Measurements from ENCODE around the gene VCL. TPM values are rescaled to one million over a fixed set of nuclear protein-coding genes. Genes with fewer than 3 reads are reported as not detected.

Gene VCL
- total and polyA plus RNA-seq, 2 of the 8 experiments (the other 6 are each of a cell fraction or from before 2014, with no cell fraction given), result 119 to 377 TPM

GRCh38 chr10:73975388-73975787 is 22.5 kb upstream of the VCL start:
- H4K20me1 ChIP-seq (replicated peaks in 1 of 2; ENCODE audit: control insufficient read depth in 1 of 2, insufficient read depth in 2 of 2, low read length in 2 of 2), result no peaks in the 10 kb centered on the region
- no peak for DNase-seq (ENCODE audit: low read depth in 1 of 2, low spot score in 2 of 2)
- H3K4ac ChIP-seq (replicated peaks; ENCODE audit: insufficient read length, low read depth, low read length), result no peak overlapping the region
- FAIRE-seq, result no peak
- CTCF ChIA-PET (ENCODE audit: partially characterized antibody), result interaction anchor here (1.6 kb wide), 1 partner anchor 25 kb away, joined by 3 read pairs; no protein-coding TSS in a partner anchor
- H3K27me3 ChIP-seq (replicated peaks in 1 of 4; ENCODE audit: control insufficient read depth in 3 of 4, extremely low read depth in 1 of 4, insufficient read depth in 3 of 4, low read length in 3 of 4), result no peaks in the 10 kb centered on the region
- H3K14ac ChIP-seq (ENCODE audit: insufficient read length), result no peak overlapping the region
- 82% methylated on average over 4 of the region's 4 CpGs; no CpG with 5 or more reads in 1 of the 2 experiments for WGBS, 2 experiments (ENCODE audit: extremely low coverage in 1 of 2, insufficient coverage in 1 of 2, insufficient read length in 1 of 2, insufficient replicate concordance in 2 of 2, low coverage in 1 of 2, low lambda C conversion rate in 2 of 2, missing lambda C conversion rate in 1 of 2)
- H2BK12ac ChIP-seq (ENCODE audit: low read depth, low read length), result no peak overlapping the region
- no peak overlapping the region for H4K5ac ChIP-seq (ENCODE audit: insufficient read length, low read depth, low read length)
- H3K36me3 ChIP-seq (ENCODE audit: control insufficient read depth in 2 of 4, insufficient read depth in 4 of 4, low read length in 3 of 4), result no peaks in the 10 kb centered on the region
- H2BK5ac ChIP-seq (ENCODE audit: low read depth, low read length), result no peak overlapping the region
- no peak overlapping the region for H3K23ac ChIP-seq (ENCODE audit: insufficient read length)
- POLR2A ChIA-PET (ENCODE audit: partially characterized antibody), result interaction anchor here (2.0 kb wide), 2 partner anchors 9 to 24 kb away, joined by 7 to 8 read pairs; no protein-coding TSS in a partner anchor
- no peak overlapping the region for H4K91ac ChIP-seq (replicated peaks; ENCODE audit: insufficient read length, low read length)
- H4K8ac ChIP-seq (ENCODE audit: extremely low read depth, insufficient read depth, low read length), result no peak overlapping the region
- H3K4me1 ChIP-seq (replicated peaks in 1 of 4; ENCODE audit: control insufficient read depth in 3 of 4, insufficient read depth in 4 of 4, low read length in 3 of 4), result peaks cover 0 to 5% (median 3%) of the 10 kb centered on the region in 4 experiments; a peak in 3 of 7 replicates
- 0 out of 2 replicates have a peak overlapping the region, but pooled peaks have one; percentile 81 for H2BK15ac ChIP-seq (ENCODE audit: low read length)
- no peaks in the 10 kb centered on the region for H3K23me2 ChIP-seq (ENCODE audit: low read depth, low read length)
- H2BK120ac ChIP-seq (replicated peaks; ENCODE audit: low read depth, low read length), result no peak overlapping the region
- no peaks in the 10 kb centered on the region for H3K79me2 ChIP-seq (ENCODE audit: control insufficient read depth in 1 of 2, insufficient read depth in 2 of 2, low read length in 2 of 2)
- H2BK20ac ChIP-seq (ENCODE audit: low read length), result no peak overlapping the region
- no peak overlapping the region for H3K4me3 ChIP-seq (ENCODE audit: extremely low read depth in 1 of 4, insufficient read depth in 2 of 4, low read depth in 3 of 4, low read length in 4 of 4)
- H3K56ac ChIP-seq (replicated peaks; ENCODE audit: insufficient read length, low read depth, low read length), result no peak overlapping the region
- no peak overlapping the region for H3K4me2 ChIP-seq (ENCODE audit: insufficient read depth in 1 of 2, low read depth in 2 of 2, low read length in 2 of 2)
- H3K9me3 ChIP-seq (ENCODE audit: insufficient read depth in 2 of 2, low read depth in 1 of 2, low read length in 1 of 2), result 0 out of 4 replicates have a peak, but pooled peaks cover 0 to 2% of the 10 kb centered on the region in 2 experiments
- H2AFZ ChIP-seq (ENCODE audit: low read length), result no peak overlapping the region
- H2AK5ac ChIP-seq (ENCODE audit: low read depth, low read length), result no peak overlapping the region
- H3K79me1 ChIP-seq (ENCODE audit: low read depth, low read length), result no peaks in the 10 kb centered on the region
- H3K18ac ChIP-seq (ENCODE audit: extremely low read depth, low read length), result no peak overlapping the region
- no peak overlapping the region for H3K27ac ChIP-seq (ENCODE audit: low read depth, low read length)
- no peak overlapping the region for H3K9ac ChIP-seq (replicated peaks in 1 of 4; ENCODE audit: extremely low read depth in 1 of 4, low read depth in 3 of 4, low read length in 3 of 4)
- TF ChIP-seq SUZ12 (IDR thresholded peaks at IDR 0.05; ENCODE audit: low read length), result no peak
- no peak for TF ChIP-seq JUN (IDR thresholded peaks at IDR 0.05; ENCODE audit: low read depth, low read length)
- TF ChIP-seq ASH2L (IDR thresholded peaks at IDR 0.05; ENCODE audit: low read length), result no peak
- TF ChIP-seq ZNF274 (IDR thresholded peaks at IDR 0.05; ENCODE audit: borderline replicate concordance, extremely low read depth, low read length), result no peak
- no peak for TF ChIP-seq CREB1 (IDR thresholded peaks at IDR 0.05)
- no peak for TF ChIP-seq CTBP2 (IDR thresholded peaks at IDR 0.05; ENCODE audit: borderline replicate concordance, insufficient read depth, insufficient read length, low read length)
- TF ChIP-seq SRF (IDR thresholded peaks at IDR 0.05; ENCODE audit: low read depth, low read length), result no peak
- TF ChIP-seq SIN3A (conservative IDR thresholded peaks at IDR 0.05 in 1 of 2, IDR thresholded peaks at IDR 0.05 in 1 of 2; ENCODE audit: low read depth in 1 of 2, low read length in 2 of 2), result no peak
- no peak for TF ChIP-seq NANOG (IDR thresholded peaks at IDR 0.05; ENCODE audit: insufficient read depth, low read depth, low read length, poor library complexity, severe bottlenecking)
- no peak for TF ChIP-seq CTCF (IDR thresholded peaks at IDR 0.05; ENCODE audit: control extremely low read depth in 1 of 3, insufficient read depth in 1 of 3, low read depth in 1 of 3, low read length in 3 of 3)
- TF ChIP-seq CEBPB (IDR thresholded peaks at IDR 0.05; ENCODE audit: low read depth, low read length), result no peak

All from H1 (cell line).